Activated CD4-positive, alpha-beta T cell treated with anti-CD3 and anti-CD28 coated beads, Interleukin-2, amount 50 U/mL, for 16 hours (primary cell): ENCODE measurements around the gene CYB5R4.

Experiments used
- DNase-seq: peaks from one replicate; pipeline ENCODE4 v3.0.0-alpha.2; 2020

The CYB5R4 gene

GRCh38 chr6:83985715-83986114 is 126.2 kb downstream of the CYB5R4 start:
- DNase-seq = no peak

- DNase-seq = no peak
Measured at GRCh38 chr6:83998021-83998584, 138.6 kb downstream of the CYB5R4 start.

GRCh38 chr6:84001119-84001518 is 141.6 kb downstream of the CYB5R4 start:
- DNase-seq = no peak

GRCh38 chr6:84002226-84002625 is 142.7 kb downstream of the CYB5R4 start:
- no peak for DNase-seq

- DNase-seq = no peak
Measured at GRCh38 chr6:84003131-84003530, 143.6 kb downstream of the CYB5R4 start.

- DNase-seq = no peak
Measured at GRCh38 chr6:84003654-84004053, 144.2 kb downstream of the CYB5R4 start.

GRCh38 chr6:84007871-84008270 is 148.4 kb downstream of the CYB5R4 start:
- DNase-seq = no peak

GRCh38 chr6:84013354-84013753 is 153.9 kb downstream of the CYB5R4 start:
- DNase-seq = no peak

GRCh38 chr6:84013931-84014330 is 154.4 kb downstream of the CYB5R4 start:
- no peak for DNase-seq

- DNase-seq = no peak
Measured at GRCh38 chr6:84016029-84016428, 156.5 kb downstream of the CYB5R4 start.
